T-cell (primary cell): ENCODE data around the gene RNF166. TPM values are rescaled to one million over a fixed set of nuclear protein-coding genes. Genes with fewer than 3 reads are reported as not detected.

Source experiments
- ATAC-seq, 4 experiments: fragments of 200-7000 bp in 3 of 4; fragments of 150-1000 bp in 1 of 4; cut with Tn5 transposase; replicated peaks in 1 of 4; 1 replicate in 3 of 4; 2 replicates in 1 of 4; pipeline ENCODE4 v1.10.0; 2021; ENCODE audit warnings: moderate library complexity in 3 of 4, mild to moderate bottlenecking in 2 of 4, moderate number of reproducible peaks in 1 of 4
- CTCF ChIA-PET, 2 donors: fragments of 300-600 bp; sonication (Branson Sonifier 250); formaldehyde crosslinking; loops; one replicate each; lab custom pipeline; 2022; ENCODE audit warnings: antibody characterized with exemption in 2 of 2; lab: Charles Lee
- POLR2A ChIA-PET, 2 donors: fragments of 300-600 bp; sonication (Branson Sonifier 250); formaldehyde crosslinking; loops; one replicate each; lab custom pipeline; 2022; ENCODE audit warnings: antibody characterized with exemption in 2 of 2; lab: Charles Lee
- DNase-seq, 35 experiments: peaks; one replicate each; pipeline versions ENCODE4 v3.0.0 to v3.0.0-alpha.2; 2013 to 2023
- H3K27ac ChIP-seq: one replicate; pipeline ENCODE4 v1.5.1; 2013; ENCODE audit warnings: low read length
- H3K27me3 ChIP-seq, 2 experiments: replicated peaks in 1 of 2; 1 replicate in 1 of 2; 2 replicates in 1 of 2; pipeline versions ENCODE4 v1.6.1 to v1.7.0; 2013; ENCODE audit warnings: low read length in 1 of 2, mixed read lengths in 1 of 2; ENCODE audit not compliant: control insufficient read depth in 2 of 2, insufficient read depth in 2 of 2; ENCODE audit errors: extremely low read depth in 1 of 2
- H3K36me3 ChIP-seq, 2 donors: 1 replicate in 1 of 2; 2 replicates in 1 of 2; pipeline versions ENCODE4 v1.6.1 to v1.7.0; 2013; ENCODE audit warnings: low read length in 1 of 2; ENCODE audit not compliant: control insufficient read depth in 2 of 2, insufficient read depth in 1 of 2; ENCODE audit errors: extremely low read depth in 1 of 2
- H3K4me1 ChIP-seq, 2 experiments: 1 replicate in 1 of 2; 2 replicates in 1 of 2; pipeline versions ENCODE4 v1.6.1 to v1.7.0; 2013; ENCODE audit warnings: low read length in 2 of 2, mixed read lengths in 1 of 2; ENCODE audit not compliant: insufficient read depth in 2 of 2, control insufficient read depth in 1 of 2; ENCODE audit errors: extremely low read depth in 1 of 2
- H3K4me3 ChIP-seq, 2 donors: 1 replicate in 1 of 2; 2 replicates in 1 of 2; pipeline versions ENCODE4 v1.5.1 to v1.7.0; 2013; ENCODE audit warnings: mild to moderate bottlenecking in 2 of 2, low read length in 1 of 2, moderate library complexity in 1 of 2; ENCODE audit not compliant: control insufficient read depth in 1 of 2; ENCODE audit errors: extremely low read depth in 1 of 2
- H3K9me3 ChIP-seq: 2 replicates; pipeline ENCODE4 v1.7.0; 2013
- H3K27ac Mint-ChIP-seq, 2 donors: one replicate each; pipeline ENCODE4 v1.8.0; 2020 to 2021; ENCODE audit warnings: mild to moderate bottlenecking in 2 of 2, mixed read lengths in 2 of 2
- H3K27me3 Mint-ChIP-seq, 2 donors: one replicate each; pipeline ENCODE4 v1.8.0; 2021 to 2022; ENCODE audit warnings: mixed read lengths in 2 of 2
- H3K36me3 Mint-ChIP-seq: one replicate; pipeline ENCODE4 v1.8.0; 2021; ENCODE audit warnings: mixed read lengths
- H3K4me1 Mint-ChIP-seq, 3 donors: one replicate each; pipeline ENCODE4 v1.8.0; 2020 to 2022; ENCODE audit warnings: mixed read lengths in 3 of 3, mild to moderate bottlenecking in 1 of 3
- H3K4me3 Mint-ChIP-seq, 3 donors: one replicate each; pipeline ENCODE4 v1.8.0; 2020 to 2022; ENCODE audit warnings: mild to moderate bottlenecking in 3 of 3, mixed read lengths in 3 of 3, moderate library complexity in 3 of 3
- H3K9me3 Mint-ChIP-seq, 3 donors: one replicate each; pipeline ENCODE4 v1.8.0; 2020 to 2022; ENCODE audit warnings: mixed read lengths in 3 of 3
- WGBS: methylation state at CpG from one replicate; pipeline ENCODE4 v1.1.5; 2013; ENCODE audit warnings: missing lambda C conversion rate; ENCODE audit not compliant: insufficient coverage; 5-methylcytosine and 5-hydroxymethylcytosine counted together
- total RNA-seq, 35 experiments: library from RNA in 6 of 35; stranded (reverse) in 6 of 35; fragments of 120-200 nt in 1 of 35; gene quantifications; one replicate each; pipeline versions ENCODE4 v1.2.1 to v1.2.4 and lab custom pipeline; 2013 to 2026

The RNF166 gene
- total RNA-seq, 5 donors from 2014 or later (not counting 1 experiment from before 2014, with no cell fraction given): 246 to 369 (median 264) TPM

- H3K9me3 ChIP-seq: no peaks in the 10 kb centered on the region
- Mint-ChIP-seq H3K4me1 (peaks cover 67 to 71% (median 68%) of the 10 kb centered on the region in 3 donors), H3K27me3 (no peaks in the 10 kb centered on the region), H3K9me3 (no peaks in the 10 kb centered on the region), H3K4me3 (peak overlapping the region; percentile 90 to 99 (median 94)), H3K27ac (peak overlapping the region; percentile 97), H3K36me3 (peaks cover 18% of the 10 kb centered on the region)
- H3K36me3 ChIP-seq: peaks cover 15 to 51% of the 10 kb centered on the region in 2 donors
- CTCF ChIA-PET: interaction anchor here (0.5 to 1.3 kb wide), 2 partner anchors 16 to 37 kb away, joined by 3 read pairs; no protein-coding TSS in a partner anchor
- DNase-seq (peak; percentile 89 to 99 (median 96)), ATAC-seq (peak; percentile 75 to 78 (median 76))
- POLR2A ChIA-PET: interaction anchor here in 1 of 2 donors (0.9 kb wide), 1 partner anchor 13 kb away, joined by 4 read pairs; no protein-coding TSS in a partner anchor
- peaks cover 38 to 91% of the 10 kb centered on the region in 2 experiments for H3K4me1 ChIP-seq
- under 1% methylated on average over 39 of the region's 42 CpGs for WGBS
- H3K27ac ChIP-seq: peak overlapping the region; percentile 92
- H3K27me3 ChIP-seq: no peaks in the 10 kb centered on the region
- peak overlapping the region; percentile 87 to 88 for H3K4me3 ChIP-seq
Observed at GRCh38 chr16:88700636-88701482, 5.3 kb downstream of the RNF166 start.

- CTCF ChIA-PET: interaction anchor here (0.5 to 1.3 kb wide), 2 partner anchors 15 to 36 kb away, joined by 3 read pairs; no protein-coding TSS in a partner anchor
- H3K9me3 ChIP-seq: no peaks in the 10 kb centered on the region
- Mint-ChIP-seq H3K36me3 (peaks cover 18% of the 10 kb centered on the region), H3K4me3 (peak overlapping the region; percentile 90 to 99 (median 94)), H3K4me1 (peaks cover 64 to 68% (median 66%) of the 10 kb centered on the region in 3 donors), H3K27ac (peak overlapping the region; percentile 97), H3K9me3 (no peaks in the 10 kb centered on the region), H3K27me3 (no peaks in the 10 kb centered on the region)
- peak overlapping the region; percentile 87 to 88 for H3K4me3 ChIP-seq
- H3K4me1 ChIP-seq: peaks cover 37 to 94% of the 10 kb centered on the region in 2 experiments
- no peak for ATAC-seq
- DNase-seq: peak in 2 of 35 experiments; percentile 27 to 57
- H3K36me3 ChIP-seq: peaks cover 21 to 56% of the 10 kb centered on the region in 2 donors
- no peaks in the 10 kb centered on the region for H3K27me3 ChIP-seq
- POLR2A ChIA-PET: no interaction called here
- WGBS: 15% methylated on average over 14 of the region's 14 CpGs
- peak overlapping the region; percentile 92 for H3K27ac ChIP-seq
Observed at GRCh38 chr16:88700322-88700635, 5.9 kb downstream of the RNF166 start.

GRCh38 chr16:88699180-88699579 lies 7.0 kb downstream of the RNF166 start:
- POLR2A ChIA-PET: no interaction called here
- Histone ChIP-seq H3K4me3 (peak overlapping the region in 1 of 2 donors; percentile 29), H3K9me3 (no peaks in the 10 kb centered on the region), H3K27ac (peak overlapping the region; percentile 92), H3K27me3 (no peaks in the 10 kb centered on the region), H3K36me3 (peaks cover 25 to 65% of the 10 kb centered on the region in 2 donors), H3K4me1 (peaks cover 29 to 93% of the 10 kb centered on the region in 2 experiments)
- Mint-ChIP-seq H3K27me3 (no peaks in the 10 kb centered on the region), H3K27ac (peak overlapping the region; percentile 97), H3K4me1 (peaks cover 59 to 62% (median 61%) of the 10 kb centered on the region in 3 donors), H3K9me3 (no peaks in the 10 kb centered on the region), H3K36me3 (peaks cover 18% of the 10 kb centered on the region), H3K4me3 (peak overlapping the region in 1 of 3 donors; percentile 99)
- CTCF ChIA-PET: no interaction called here
- 99% methylated on average over 9 of the region's 16 CpGs for WGBS
- DNase-seq: no peak
- no peak for ATAC-seq

GRCh38 chr16:88698646-88699045 lies 7.6 kb downstream of the RNF166 start:
- Histone ChIP-seq H3K27ac (peak overlapping the region; percentile 41), H3K27me3 (no peaks in the 10 kb centered on the region), H3K9me3 (no peaks in the 10 kb centered on the region), H3K4me1 (peaks cover 29 to 93% of the 10 kb centered on the region in 2 experiments), H3K36me3 (peaks cover 25 to 67% of the 10 kb centered on the region in 2 donors), H3K4me3 (peak overlapping the region in 1 of 2 donors; percentile 7)
- ATAC-seq (no peak), DNase-seq (no peak)
- Mint-ChIP-seq H3K4me3 (peak overlapping the region in 1 of 3 donors; percentile 99), H3K4me1 (peaks cover 55 to 60% (median 58%) of the 10 kb centered on the region in 3 donors), H3K36me3 (peaks cover 18% of the 10 kb centered on the region), H3K27me3 (no peaks in the 10 kb centered on the region), H3K27ac (peak overlapping the region; percentile 75 to 86), H3K9me3 (no peaks in the 10 kb centered on the region)
- ChIA-PET POLR2A (no interaction called here), CTCF (interaction anchor here in 1 of 2 donors (0.6 kb wide), 1 partner anchor 11 kb away, joined by 3 read pairs; no protein-coding TSS in a partner anchor)
- 94% methylated on average over 21 of the region's 25 CpGs for WGBS

- Mint-ChIP-seq H3K36me3 (peaks cover 15% of the 10 kb centered on the region), H3K27me3 (no peaks in the 10 kb centered on the region), H3K4me3 (peak overlapping the region in 1 of 3 donors; percentile 65), H3K27ac (peak overlapping the region; percentile 83 to 86), H3K9me3 (no peaks in the 10 kb centered on the region), H3K4me1 (peaks cover 50 to 59% (median 56%) of the 10 kb centered on the region in 3 donors)
- WGBS: 68% methylated on average over 23 of the region's 37 CpGs
- Histone ChIP-seq H3K4me1 (peaks cover 34 to 93% of the 10 kb centered on the region in 2 experiments), H3K27ac (peak overlapping the region; percentile 41), H3K9me3 (no peaks in the 10 kb centered on the region), H3K27me3 (no peaks in the 10 kb centered on the region), H3K4me3 (peak overlapping the region in 1 of 2 donors; percentile 7), H3K36me3 (peaks cover 25 to 67% of the 10 kb centered on the region in 2 donors)
- POLR2A ChIA-PET: no interaction called here
- ATAC-seq (no peak), DNase-seq (peak in 4 of 35 experiments; percentile 33 to 49 (median 38))
- CTCF ChIA-PET: interaction anchor here in 1 of 2 donors (0.6 kb wide), 1 partner anchor 10 kb away, joined by 3 read pairs; no protein-coding TSS in a partner anchor
Observed at GRCh38 chr16:88697831-88698615, 8.2 kb downstream of the RNF166 start.
